ENCODE results near the gene FAM171A1.

DNA sequence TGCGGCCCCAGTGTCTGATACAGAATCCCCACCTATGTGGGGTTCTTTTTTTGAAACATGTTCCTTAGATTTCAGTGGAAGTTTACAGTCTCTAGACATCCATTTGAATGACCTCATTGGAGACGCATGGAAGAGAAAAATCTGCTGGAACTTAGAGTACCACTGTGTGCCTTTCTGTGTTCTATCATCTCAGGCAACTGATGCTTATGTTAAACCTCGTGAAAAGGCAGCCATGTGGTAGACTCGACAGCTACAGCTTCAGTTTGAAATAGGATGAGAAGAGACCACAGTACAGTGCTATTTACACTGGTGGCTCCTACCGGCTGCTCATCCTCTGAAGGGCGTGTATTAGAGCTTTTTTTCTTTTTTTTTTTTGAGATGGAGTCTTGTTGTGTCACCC, 74.4 kb downstream of the FAM171A1 start:
- TF ChIP-seq, protein P1, sequence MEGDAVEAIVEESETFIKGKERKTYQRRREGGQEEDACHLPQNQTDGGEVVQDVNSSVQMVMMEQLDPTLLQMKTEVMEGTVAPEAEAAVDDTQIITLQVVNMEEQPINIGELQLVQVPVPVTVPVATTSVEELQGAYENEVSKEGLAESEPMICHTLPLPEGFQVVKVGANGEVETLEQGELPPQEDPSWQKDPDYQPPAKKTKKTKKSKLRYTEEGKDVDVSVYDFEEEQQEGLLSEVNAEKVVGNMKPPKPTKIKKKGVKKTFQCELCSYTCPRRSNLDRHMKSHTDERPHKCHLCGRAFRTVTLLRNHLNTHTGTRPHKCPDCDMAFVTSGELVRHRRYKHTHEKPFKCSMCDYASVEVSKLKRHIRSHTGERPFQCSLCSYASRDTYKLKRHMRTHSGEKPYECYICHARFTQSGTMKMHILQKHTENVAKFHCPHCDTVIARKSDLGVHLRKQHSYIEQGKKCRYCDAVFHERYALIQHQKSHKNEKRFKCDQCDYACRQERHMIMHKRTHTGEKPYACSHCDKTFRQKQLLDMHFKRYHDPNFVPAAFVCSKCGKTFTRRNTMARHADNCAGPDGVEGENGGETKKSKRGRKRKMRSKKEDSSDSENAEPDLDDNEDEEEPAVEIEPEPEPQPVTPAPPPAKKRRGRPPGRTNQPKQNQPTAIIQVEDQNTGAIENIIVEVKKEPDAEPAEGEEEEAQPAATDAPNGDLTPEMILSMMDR (IDR thresholded peaks at IDR 0.05): no peak
- no peak for TF ChIP-seq POLR2A (IDR thresholded peaks at IDR 0.05)

Data from uterus (tissue), 2 donors.